ENCODE results near the gene PRRG1. TPM values are rescaled to one million over a fixed set of nuclear protein-coding genes. Genes with fewer than 3 reads are reported as not detected.
"Not testable (repeated sequence)": the region's sequence is repeated elsewhere in the genome, so short reads cannot be mapped to it uniquely, and the experiment has no call there.

The PRRG1 gene
- total and polyA plus RNA-seq, 2 donors, result 1.3 to 2.1 TPM

GRCh38 chrX:37498323-37498722 is 149.2 kb downstream of the PRRG1 start:
- not testable (repeated sequence) for DNase-seq (ENCODE audit: low read depth in 6 of 9, low spot score in 9 of 9); H3K27ac ChIP-seq (ENCODE audit: low read depth in 1 of 2, low read length in 1 of 2); H3K27me3 ChIP-seq (ENCODE audit: control insufficient read depth in 2 of 2, insufficient read depth in 1 of 2, low read length in 1 of 2); H3K4me1 ChIP-seq (ENCODE audit: control insufficient read depth in 2 of 2, insufficient read depth in 2 of 2, low read length in 2 of 2); H3K9me3 ChIP-seq (ENCODE audit: control insufficient read depth in 2 of 2, insufficient read depth in 1 of 2, low read length in 1 of 2); H3K36me3 ChIP-seq (ENCODE audit: control insufficient read depth in 2 of 2, insufficient read depth in 2 of 2, low read length in 1 of 2); H3K4me3 ChIP-seq (ENCODE audit: low read length in 2 of 2)

GRCh38 chrX:37499649-37500048 is 150.5 kb downstream of the PRRG1 start:
- H3K9me3 ChIP-seq (ENCODE audit: control insufficient read depth in 2 of 2, insufficient read depth in 1 of 2, low read length in 1 of 2); H3K4me1 ChIP-seq (ENCODE audit: control insufficient read depth in 2 of 2, insufficient read depth in 2 of 2, low read length in 2 of 2); H3K36me3 ChIP-seq (ENCODE audit: control insufficient read depth in 2 of 2, insufficient read depth in 2 of 2, low read length in 1 of 2); H3K27me3 ChIP-seq (ENCODE audit: control insufficient read depth in 2 of 2, insufficient read depth in 1 of 2, low read length in 1 of 2); DNase-seq (ENCODE audit: low read depth in 6 of 9, low spot score in 9 of 9); H3K4me3 ChIP-seq (ENCODE audit: low read length in 2 of 2); H3K27ac ChIP-seq (ENCODE audit: low read depth in 1 of 2, low read length in 1 of 2): not testable (repeated sequence)
- WGBS, result 94% methylated on average over 3 of the region's 4 CpGs

- no peaks in the 10 kb centered on the region for H3K4me1 ChIP-seq (ENCODE audit: control insufficient read depth in 2 of 2, insufficient read depth in 2 of 2, low read length in 2 of 2)
- no peaks in the 10 kb centered on the region for H3K9me3 ChIP-seq (ENCODE audit: control insufficient read depth in 2 of 2, insufficient read depth in 1 of 2, low read length in 1 of 2)
- DNase-seq (ENCODE audit: low read depth in 6 of 9, low spot score in 9 of 9), result no peak
- H3K27me3 ChIP-seq (ENCODE audit: control insufficient read depth in 2 of 2, insufficient read depth in 1 of 2, low read length in 1 of 2), result no peaks in the 10 kb centered on the region
- H3K4me3 ChIP-seq (ENCODE audit: low read length in 2 of 2), result no peak overlapping the region
- no peak overlapping the region for H3K27ac ChIP-seq (ENCODE audit: low read depth in 1 of 2, low read length in 1 of 2)
- no peaks in the 10 kb centered on the region for H3K36me3 ChIP-seq (ENCODE audit: control insufficient read depth in 2 of 2, insufficient read depth in 2 of 2, low read length in 1 of 2)
- 98% methylated on average over 32 of the region's 35 CpGs for WGBS
Observed at GRCh38 chrX:37504991-37505390, 155.8 kb downstream of the PRRG1 start.

Other genes with a start within 250 kb of the PRRG1 start
- 0.24 TPM for gene LANCL3, start 222.3 kb downstream of the PRRG1 start, total RNA-seq
- gene LANCL3, start 222.3 kb downstream of the PRRG1 start, polyA plus RNA-seq, result 0.30 TPM